HAP-1 (cell line): ENCODE measurements around the gene FAM171A1.

Experiments used
- DNase-seq, 2 experiments: peaks; one replicate each; pipeline ENCODE4 v3.0.0-alpha.2; 2016 to 2020; ENCODE audit warnings: low spot score in 2 of 2
- H3K27me3 ChIP-seq: fragments of 250-450 bp; sonication (Bioruptor Pico); 2 replicates; pipeline ENCODE4 v1.5.1; 2020; ENCODE audit warnings: low read depth, mild to moderate bottlenecking, moderate library complexity
- H3K36me3 ChIP-seq: fragments of 250-450 bp; sonication (Bioruptor Pico); replicated peaks from 2 replicates; pipeline ENCODE4 v1.5.1; 2020; ENCODE audit warnings: mild to moderate bottlenecking
- H3K4me1 ChIP-seq: fragments of 250-450 bp; sonication (Bioruptor Pico); 2 replicates; pipeline ENCODE4 v1.5.1; 2020; ENCODE audit warnings: mild to moderate bottlenecking
- H3K4me3 ChIP-seq: fragments of 250-450 bp; sonication (Bioruptor Pico); 2 replicates; pipeline ENCODE4 v1.5.1; 2020; ENCODE audit warnings: mild to moderate bottlenecking, moderate library complexity
- H3K9me3 ChIP-seq: fragments of 250-450 bp; sonication (Bioruptor Pico); 2 replicates; pipeline ENCODE4 v1.5.1; 2020; ENCODE audit warnings: mild to moderate bottlenecking, moderate library complexity
- in situ Hi-C: fragments of 300-500 bp; cut with MboI; formaldehyde crosslinking; loops from 3 replicates; pipeline ENCODE4 v1.14.3; 2020; ENCODE audit warnings: low sequenced_read_pairs, inconsistent platforms, mixed read lengths

The FAM171A1 gene

GRCh38 chr10:15241306-15241705 is 129.8 kb downstream of the FAM171A1 start:
- in situ Hi-C loops: no loop called here

GRCh38 chr10:15238555-15239335 is 132.3 kb downstream of the FAM171A1 start:
- in situ Hi-C loops: no loop called here
- H3K4me3 ChIP-seq: no peak overlapping the region
- H3K27me3 ChIP-seq: no peaks in the 10 kb centered on the region
- no peaks in the 10 kb centered on the region for H3K9me3 ChIP-seq
- no peak for DNase-seq
- H3K36me3 ChIP-seq: no peaks in the 10 kb centered on the region
- no peaks in the 10 kb centered on the region for H3K4me1 ChIP-seq

More at GRCh38 chr10:15241306-15241705, 129.8 kb downstream of the FAM171A1 start:
- Histone ChIP-seq H3K4me1 (peaks cover 2% of the 10 kb centered on the region; the same call in 1 of the 2 replicates), H3K9me3 (no peaks in the 10 kb centered on the region), H3K36me3 (no peaks in the 10 kb centered on the region), H3K27me3 (no peaks in the 10 kb centered on the region), H3K4me3 (no peak overlapping the region)
- DNase-seq: no peak

GRCh38 chr10:15237351-15237750 is 133.7 kb downstream of the FAM171A1 start:
- H3K27me3 ChIP-seq: no peaks in the 10 kb centered on the region
- no peaks in the 10 kb centered on the region for H3K9me3 ChIP-seq
- no peak overlapping the region for H3K4me3 ChIP-seq
- H3K36me3 ChIP-seq: no peaks in the 10 kb centered on the region
- DNase-seq: no peak
- no peaks in the 10 kb centered on the region for H3K4me1 ChIP-seq
- in situ Hi-C loops: no loop called here

GRCh38 chr10:15236340-15236739 is 134.7 kb downstream of the FAM171A1 start:
- DNase-seq: no peak
- H3K27me3 ChIP-seq: no peaks in the 10 kb centered on the region
- in situ Hi-C loops: no loop called here
- no peaks in the 10 kb centered on the region for H3K9me3 ChIP-seq
- H3K4me1 ChIP-seq: no peaks in the 10 kb centered on the region
- H3K4me3 ChIP-seq: no peak overlapping the region
- no peaks in the 10 kb centered on the region for H3K36me3 ChIP-seq

GRCh38 chr10:15232279-15232678 is 138.8 kb downstream of the FAM171A1 start:
- no peaks in the 10 kb centered on the region for H3K36me3 ChIP-seq
- in situ Hi-C loops: no loop called here
- no peak for DNase-seq
- H3K27me3 ChIP-seq: no peaks in the 10 kb centered on the region
- H3K9me3 ChIP-seq: no peaks in the 10 kb centered on the region
- H3K4me1 ChIP-seq: no peaks in the 10 kb centered on the region
- H3K4me3 ChIP-seq: no peak overlapping the region

- Histone ChIP-seq H3K27me3 (no peaks in the 10 kb centered on the region), H3K4me1 (no peaks in the 10 kb centered on the region), H3K4me3 (no peak overlapping the region), H3K36me3 (no peaks in the 10 kb centered on the region), H3K9me3 (no peaks in the 10 kb centered on the region)
- DNase-seq: no peak
- in situ Hi-C loops: no loop called here
These were observed 139.7 kb downstream of the FAM171A1 start for GRCh38 chr10:15231426-15231825.

- H3K36me3 ChIP-seq: no peaks in the 10 kb centered on the region
- DNase-seq: no peak
- H3K27me3 ChIP-seq: no peaks in the 10 kb centered on the region
- in situ Hi-C loops: no loop called here
- no peaks in the 10 kb centered on the region for H3K9me3 ChIP-seq
- H3K4me1 ChIP-seq: no peaks in the 10 kb centered on the region
- H3K4me3 ChIP-seq: no peak overlapping the region
These were observed 140.8 kb downstream of the FAM171A1 start for GRCh38 chr10:15230257-15230656.

GRCh38 chr10:15229268-15229667 is 141.8 kb downstream of the FAM171A1 start:
- in situ Hi-C loops: no loop called here
- Histone ChIP-seq H3K9me3 (no peaks in the 10 kb centered on the region), H3K4me3 (no peak overlapping the region), H3K36me3 (no peaks in the 10 kb centered on the region), H3K27me3 (no peaks in the 10 kb centered on the region), H3K4me1 (no peaks in the 10 kb centered on the region)
- DNase-seq: no peak

GRCh38 chr10:15228426-15228825 is 142.7 kb downstream of the FAM171A1 start:
- no peak for DNase-seq
- Histone ChIP-seq H3K27me3 (no peaks in the 10 kb centered on the region), H3K36me3 (no peaks in the 10 kb centered on the region), H3K4me3 (no peak overlapping the region), H3K4me1 (no peaks in the 10 kb centered on the region), H3K9me3 (no peaks in the 10 kb centered on the region)
- in situ Hi-C loops: no loop called here

GRCh38 chr10:15227611-15228372 is 143.3 kb downstream of the FAM171A1 start:
- H3K9me3 ChIP-seq: no peaks in the 10 kb centered on the region
- no peaks in the 10 kb centered on the region for H3K4me1 ChIP-seq
- H3K4me3 ChIP-seq: no peak overlapping the region
- no peaks in the 10 kb centered on the region for H3K27me3 ChIP-seq
- H3K36me3 ChIP-seq: no peaks in the 10 kb centered on the region
- in situ Hi-C loops: no loop called here
- DNase-seq: no peak

- DNase-seq: no peak
- no peaks in the 10 kb centered on the region for H3K36me3 ChIP-seq
- no peaks in the 10 kb centered on the region for H3K9me3 ChIP-seq
- H3K27me3 ChIP-seq: no peaks in the 10 kb centered on the region
- H3K4me1 ChIP-seq: no peaks in the 10 kb centered on the region
- in situ Hi-C loops: no loop called here
- H3K4me3 ChIP-seq: no peak overlapping the region
These were observed 145.6 kb downstream of the FAM171A1 start for GRCh38 chr10:15225511-15225910.

GRCh38 chr10:15224948-15225347 is 146.1 kb downstream of the FAM171A1 start:
- DNase-seq: no peak
- H3K4me1 ChIP-seq: no peaks in the 10 kb centered on the region
- no peaks in the 10 kb centered on the region for H3K9me3 ChIP-seq
- in situ Hi-C loops: no loop called here
- no peaks in the 10 kb centered on the region for H3K27me3 ChIP-seq
- no peak overlapping the region for H3K4me3 ChIP-seq
- no peaks in the 10 kb centered on the region for H3K36me3 ChIP-seq

GRCh38 chr10:15223174-15223573 is 147.9 kb downstream of the FAM171A1 start:
- no peak for DNase-seq
- Histone ChIP-seq H3K9me3 (no peaks in the 10 kb centered on the region), H3K36me3 (peaks cover 7% of the 10 kb centered on the region), H3K27me3 (no peaks in the 10 kb centered on the region), H3K4me1 (no peaks in the 10 kb centered on the region), H3K4me3 (no peak overlapping the region)
- in situ Hi-C loops: no loop called here

- in situ Hi-C loops: no loop called here
- peaks cover 7% of the 10 kb centered on the region for H3K36me3 ChIP-seq
- H3K4me3 ChIP-seq: no peak overlapping the region
- no peaks in the 10 kb centered on the region for H3K27me3 ChIP-seq
- no peak for DNase-seq
- H3K9me3 ChIP-seq: no peaks in the 10 kb centered on the region
- H3K4me1 ChIP-seq: no peaks in the 10 kb centered on the region
These were observed 148.6 kb downstream of the FAM171A1 start for GRCh38 chr10:15222511-15222910.
